GM19099 (cell line): ENCODE measurements around the gene MRPL51.

Experiments
- POLR2A ChIP-seq: IDR thresholded peaks from 3 replicates; pipeline ENCODE4 v1.6.1; 2011; ENCODE audit warnings: low read depth; ENCODE audit not compliant: insufficient read length; ENCODE audit errors: extremely low read depth

Gene MRPL51

DNA sequence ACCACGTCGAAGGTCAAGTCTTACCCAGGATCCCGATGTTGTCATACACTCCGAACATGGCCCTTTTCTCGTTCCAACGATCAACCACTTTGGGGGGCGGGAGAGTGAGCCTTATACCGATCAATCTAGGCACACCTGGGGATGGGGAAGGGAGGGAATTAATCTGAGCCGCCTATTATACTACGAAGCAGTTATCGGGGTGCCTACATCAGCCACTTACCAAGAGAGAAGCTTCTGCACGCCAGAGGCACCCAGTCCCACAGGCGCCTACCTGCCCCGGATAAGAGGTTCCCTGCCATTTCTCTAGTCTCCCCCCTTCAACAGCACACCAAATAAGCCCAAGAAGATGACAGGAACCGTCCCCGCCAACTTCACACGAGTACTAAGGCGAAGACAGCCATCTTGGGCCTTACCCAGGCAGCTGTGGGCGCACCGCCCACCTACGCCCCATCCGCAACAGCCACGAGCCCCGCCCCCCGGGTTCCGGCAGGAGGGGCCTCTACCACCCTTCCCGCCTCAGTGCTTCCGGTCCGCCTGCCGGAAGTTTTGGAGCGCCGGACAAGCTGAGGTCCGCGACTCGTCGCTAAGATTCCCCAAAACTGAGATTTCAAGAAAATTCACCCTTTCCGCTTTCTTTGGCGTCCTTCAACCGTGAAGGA, at the start of gene MRPL51:
Gene MRPL51, minus strand, starts transcription at position 425 of the 659 bp plus-strand sequence. Its CDS starts 126 bp downstream, at position 299.
- peak; percentile 86 for TF ChIP-seq POLR2A

GRCh38 chr12:6542209-6543009, 49.3 kb upstream of the MRPL51 start:
- no peak for TF ChIP-seq POLR2A

GRCh38 chr12:6541371-6542165, 48.5 kb upstream of the MRPL51 start:
- TF ChIP-seq POLR2A = no peak

DNA sequence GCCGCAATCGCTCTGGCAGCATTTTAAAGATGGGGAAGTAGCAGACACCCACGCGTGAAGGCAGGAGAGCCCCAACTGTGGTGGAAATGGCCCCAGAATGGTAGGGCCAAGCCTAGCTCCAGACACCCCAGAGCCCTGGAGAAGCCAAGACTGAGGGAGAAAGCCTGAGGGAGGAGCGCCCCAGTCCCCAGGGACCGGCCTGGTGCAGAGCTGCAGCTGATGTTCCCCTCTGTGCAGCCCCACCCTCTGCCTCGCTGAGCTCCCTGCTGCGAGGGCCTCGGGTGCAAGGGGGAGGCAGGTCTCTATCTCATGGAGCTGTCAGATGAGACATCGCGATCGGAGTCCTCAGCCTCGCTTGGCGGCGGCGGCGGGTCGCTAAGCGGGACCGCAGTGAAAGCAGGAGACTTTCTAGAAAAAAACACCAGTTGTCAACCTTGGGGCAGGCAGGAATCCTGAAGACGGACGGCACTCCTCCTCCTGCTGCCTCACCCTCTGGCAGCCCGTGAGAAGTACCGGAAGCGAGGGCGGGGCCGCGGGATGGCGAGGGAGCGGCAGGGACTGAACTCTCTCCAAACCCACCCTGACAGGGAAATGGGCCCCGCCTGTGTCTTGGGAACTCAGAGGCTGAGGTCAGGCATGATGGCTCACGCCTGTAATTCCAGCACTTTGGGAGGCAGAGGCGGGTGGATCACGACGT, 47.3 kb upstream of the MRPL51 start:
- TF ChIP-seq POLR2A = no peak

DNA sequence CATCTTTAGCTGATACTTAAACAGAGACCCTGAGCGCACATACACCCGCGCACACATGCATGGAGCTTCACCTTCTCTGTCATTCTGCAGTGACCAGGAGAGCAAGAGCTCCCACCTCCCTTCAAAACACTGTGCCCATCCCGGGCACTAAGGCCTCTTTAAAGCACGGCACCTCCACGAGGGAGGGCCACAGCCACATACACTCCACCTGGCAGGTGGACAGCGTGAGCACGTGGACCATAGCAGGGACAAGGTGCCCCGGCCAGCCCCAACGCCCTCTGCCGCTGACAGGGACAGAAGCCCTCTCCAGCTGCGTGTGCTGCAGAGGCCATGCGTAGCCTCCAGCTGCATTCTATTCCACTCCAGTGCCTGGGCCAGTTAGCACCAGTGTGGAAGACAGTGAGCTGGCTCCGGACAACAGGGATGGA, 46.7 kb upstream of the MRPL51 start:
- TF ChIP-seq POLR2A = no peak

DNA sequence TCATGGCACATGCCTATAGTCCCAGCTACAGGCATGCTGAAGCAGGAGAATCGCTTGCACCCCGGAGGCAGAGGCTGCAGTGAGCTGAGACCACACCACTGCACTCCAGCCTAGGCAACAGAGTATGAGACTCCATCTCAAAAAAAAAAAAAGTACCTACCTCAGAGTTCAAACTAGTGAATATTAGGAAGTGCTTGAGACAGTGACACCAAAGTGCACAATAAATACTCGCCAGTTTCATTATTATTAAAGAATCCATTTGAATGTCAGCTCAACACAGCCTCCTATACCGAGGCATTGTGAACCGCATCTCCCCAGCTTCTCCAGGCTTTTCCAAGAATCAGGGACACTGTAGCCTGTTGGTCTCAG, 46.2 kb upstream of the MRPL51 start:
- peak; percentile 51 for TF ChIP-seq POLR2A

- peak; percentile 25 for TF ChIP-seq POLR2A
Measured at GRCh38 chr12:6538420-6539313, 45.6 kb upstream of the MRPL51 start.

GRCh38 chr12:6537580-6538419, 44.7 kb upstream of the MRPL51 start:
- TF ChIP-seq POLR2A = peak; percentile 18

- TF ChIP-seq POLR2A = peak; percentile 19
Measured at GRCh38 chr12:6536894-6537579, 44.0 kb upstream of the MRPL51 start.

DNA sequence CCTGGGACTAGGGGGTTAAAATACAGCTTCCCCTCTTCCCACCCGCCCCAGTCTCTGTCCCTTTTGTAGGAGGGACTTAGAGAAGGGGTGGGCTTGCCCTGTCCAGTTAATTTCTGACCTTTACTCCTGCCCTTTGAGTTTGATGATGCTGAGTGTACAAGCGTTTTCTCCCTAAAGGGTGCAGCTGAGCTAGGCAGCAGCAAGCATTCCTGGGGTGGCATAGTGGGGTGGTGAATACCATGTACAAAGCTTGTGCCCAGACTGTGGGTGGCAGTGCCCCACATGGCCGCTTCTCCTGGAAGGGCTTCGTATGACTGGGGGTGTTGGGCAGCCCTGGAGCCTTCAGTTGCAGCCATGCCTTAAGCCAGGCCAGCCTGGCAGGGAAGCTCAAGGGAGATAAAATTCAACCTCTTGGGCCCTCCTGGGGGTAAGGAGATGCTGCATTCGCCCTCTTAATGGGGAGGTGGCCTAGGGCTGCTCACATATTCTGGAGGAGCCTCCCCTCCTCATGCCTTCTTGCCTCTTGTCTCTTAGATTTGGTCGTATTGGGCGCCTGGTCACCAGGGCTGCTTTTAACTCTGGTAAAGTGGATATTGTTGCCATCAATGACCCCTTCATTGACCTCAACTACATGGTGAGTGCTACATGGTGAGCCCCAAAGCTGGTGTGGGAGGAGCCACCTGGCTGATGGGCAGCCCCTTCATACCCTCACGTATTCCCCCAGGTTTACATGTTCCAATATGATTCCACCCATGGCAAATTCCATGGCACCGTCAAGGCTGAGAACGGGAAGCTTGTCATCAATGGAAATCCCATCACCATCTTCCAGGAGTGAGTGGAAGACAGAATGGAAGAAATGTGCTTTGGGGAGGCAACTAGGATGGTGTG, 43.1 kb upstream of the MRPL51 start:
- TF ChIP-seq POLR2A = no peak

DNA sequence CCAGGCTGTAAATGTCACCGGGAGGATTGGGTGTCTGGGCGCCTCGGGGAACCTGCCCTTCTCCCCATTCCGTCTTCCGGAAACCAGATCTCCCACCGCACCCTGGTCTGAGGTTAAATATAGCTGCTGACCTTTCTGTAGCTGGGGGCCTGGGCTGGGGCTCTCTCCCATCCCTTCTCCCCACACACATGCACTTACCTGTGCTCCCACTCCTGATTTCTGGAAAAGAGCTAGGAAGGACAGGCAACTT, 42.6 kb upstream of the MRPL51 start:
- no peak for TF ChIP-seq POLR2A
